SU-DHL-6 (cell line): ENCODE measurements around the gene UBLCP1.
"Not testable (repeated sequence)": the region's sequence is repeated elsewhere in the genome, so short reads cannot be mapped to it uniquely, and the experiment has no call there.

Experiments used
- H2AFZ ChIP-seq: fragments of 200-600 bp; sonication (generic); 2 replicates; pipeline ENCODE4 v1.6.1; 2014; ENCODE audit warnings: low read depth, mild to moderate bottlenecking, moderate library complexity, mixed read lengths, antibody characterized with exemption, low read length; ENCODE audit not compliant: severe bottlenecking
- H3F3A ChIP-seq: fragments of 200-600 bp; shearing (Covaris generic); 2 replicates; pipeline ENCODE4 v1.6.0; 2016; ENCODE audit warnings: antibody characterized with exemption, mild to moderate bottlenecking; ENCODE audit not compliant: insufficient read depth
- H3K27ac ChIP-seq: fragments of 200-600 bp; sonication (generic); 2 replicates; pipeline ENCODE4 v1.5.1; 2016; ENCODE audit warnings: low read depth, mild to moderate bottlenecking, low read length, moderate library complexity, mixed read lengths
- H3K27me3 ChIP-seq: fragments of 200-600 bp; sonication (generic), shearing (Covaris generic); 2 replicates; pipeline ENCODE4 v1.6.0; 2014; ENCODE audit warnings: mild to moderate bottlenecking, low read length
- H3K36me3 ChIP-seq: fragments of 200-600 bp; sonication (generic); 2 replicates; pipeline ENCODE4 v1.6.1; 2014; ENCODE audit warnings: mild to moderate bottlenecking, low read length, mixed read lengths
- H3K4me2 ChIP-seq: fragments of 300-600, 200-600 bp; shearing (Covaris generic), sonication (generic); 2 replicates; pipeline ENCODE4 v1.6.0; 2014; ENCODE audit warnings: low read length, low read depth, mild to moderate bottlenecking; ENCODE audit not compliant: poor library complexity, severe bottlenecking
- H3K4me3 ChIP-seq: fragments of 200-600 bp; sonication (generic); 2 replicates; pipeline ENCODE4 v1.5.1; 2014; ENCODE audit warnings: antibody characterized with exemption, low read length, mild to moderate bottlenecking, mixed read lengths; ENCODE audit not compliant: insufficient read depth, poor library complexity, severe bottlenecking
- H3K79me2 ChIP-seq: fragments of 200-600 bp; sonication (generic); 2 replicates; pipeline ENCODE4 v1.6.1; 2014; ENCODE audit warnings: mild to moderate bottlenecking, low read length, moderate library complexity; ENCODE audit not compliant: insufficient read depth
- H3K9ac ChIP-seq: fragments of 200-600 bp; sonication (generic); 2 replicates; pipeline ENCODE4 v1.7.0; 2014; ENCODE audit warnings: mild to moderate bottlenecking, low read length
- H3K9me2 ChIP-seq: fragments of 200-600 bp; sonication (generic); replicated peaks from 2 replicates; pipeline ENCODE4 v1.6.1; 2014; ENCODE audit warnings: low read length; ENCODE audit not compliant: insufficient read depth
- H3K9me3 ChIP-seq: fragments of 200-600 bp; sonication (generic); 2 replicates; pipeline ENCODE4 v1.6.1; 2014; ENCODE audit warnings: low read length, mixed read lengths; ENCODE audit not compliant: insufficient read depth
- H4K20me1 ChIP-seq: fragments of 200-600 bp; sonication (generic); 2 replicates; pipeline ENCODE4 v1.6.1; 2014; ENCODE audit warnings: low read depth, mild to moderate bottlenecking, antibody characterized with exemption, low read length, moderate library complexity, mixed read lengths
- EZH2phosphoT487 ChIP-seq: fragments of 200-600 bp; sonication (generic), shearing (Covaris generic); conservative IDR thresholded peaks from 2 replicates; pipeline ENCODE4 v1.6.1; 2018; ENCODE audit warnings: mild to moderate bottlenecking, antibody characterized with exemption, low read length, moderate library complexity, mixed read lengths
- TF ChIP-seq, protein P1 (sequence below): fragments of 200-600 bp; sonication (generic); IDR thresholded peaks from one replicate; pipeline ENCODE4 v1.5.1; 2017; ENCODE audit warnings: antibody characterized with exemption, mild to moderate bottlenecking, low read length, moderate library complexity; ENCODE audit not compliant: insufficient read depth, poor library complexity, severe bottlenecking

UBLCP1 gene

DNA sequence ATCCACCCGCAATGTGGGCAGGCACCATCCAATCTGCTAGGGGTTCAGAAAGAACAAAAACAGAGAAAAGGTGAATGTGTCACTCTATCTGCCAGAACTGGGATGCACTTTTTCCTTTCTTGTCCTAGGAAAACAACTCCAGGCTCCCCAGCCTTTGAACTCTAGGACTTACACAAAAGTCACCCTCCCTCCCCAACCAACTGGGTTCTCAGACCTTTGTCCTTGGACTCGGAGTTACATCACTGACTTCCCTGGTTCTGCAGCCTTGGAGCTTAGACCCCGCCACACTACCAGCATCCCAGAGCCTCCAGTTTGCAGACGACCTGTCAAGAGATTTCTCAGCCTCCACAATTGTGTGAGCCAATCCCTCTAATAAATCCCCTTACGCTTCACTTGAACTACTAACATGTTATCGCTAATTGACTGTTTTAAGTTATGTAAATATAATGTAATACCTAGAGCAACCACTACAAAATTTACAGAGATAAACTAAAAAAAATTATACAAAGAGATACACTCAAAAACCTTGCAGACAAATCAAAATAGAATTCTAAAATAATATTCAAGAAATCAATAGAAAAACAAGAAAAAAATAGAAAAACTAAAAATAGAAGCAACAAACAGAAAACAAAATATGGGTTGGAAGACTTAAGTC is 5.3 kb upstream of the UBLCP1 start:
- H3K27me3 ChIP-seq, result no peaks in the 10 kb centered on the region
- no peak overlapping the region for H3K4me3 ChIP-seq
- no peaks in the 10 kb centered on the region for H3F3A ChIP-seq
- H3K9me2 ChIP-seq, result no peaks in the 10 kb centered on the region
- no peak overlapping the region for H3K27ac ChIP-seq
- no peak overlapping the region for H2AFZ ChIP-seq
- H3K79me2 ChIP-seq, result no peaks in the 10 kb centered on the region
- H4K20me1 ChIP-seq, result no peaks in the 10 kb centered on the region
- H3K36me3 ChIP-seq, result no peaks in the 10 kb centered on the region
- H3K4me2 ChIP-seq, result no peak overlapping the region
- H3K9me3 ChIP-seq, result no peaks in the 10 kb centered on the region
- H3K9ac ChIP-seq, result no peak overlapping the region
- TF ChIP-seq EZH2phosphoT487, result no peak
- TF ChIP-seq, protein P1, sequence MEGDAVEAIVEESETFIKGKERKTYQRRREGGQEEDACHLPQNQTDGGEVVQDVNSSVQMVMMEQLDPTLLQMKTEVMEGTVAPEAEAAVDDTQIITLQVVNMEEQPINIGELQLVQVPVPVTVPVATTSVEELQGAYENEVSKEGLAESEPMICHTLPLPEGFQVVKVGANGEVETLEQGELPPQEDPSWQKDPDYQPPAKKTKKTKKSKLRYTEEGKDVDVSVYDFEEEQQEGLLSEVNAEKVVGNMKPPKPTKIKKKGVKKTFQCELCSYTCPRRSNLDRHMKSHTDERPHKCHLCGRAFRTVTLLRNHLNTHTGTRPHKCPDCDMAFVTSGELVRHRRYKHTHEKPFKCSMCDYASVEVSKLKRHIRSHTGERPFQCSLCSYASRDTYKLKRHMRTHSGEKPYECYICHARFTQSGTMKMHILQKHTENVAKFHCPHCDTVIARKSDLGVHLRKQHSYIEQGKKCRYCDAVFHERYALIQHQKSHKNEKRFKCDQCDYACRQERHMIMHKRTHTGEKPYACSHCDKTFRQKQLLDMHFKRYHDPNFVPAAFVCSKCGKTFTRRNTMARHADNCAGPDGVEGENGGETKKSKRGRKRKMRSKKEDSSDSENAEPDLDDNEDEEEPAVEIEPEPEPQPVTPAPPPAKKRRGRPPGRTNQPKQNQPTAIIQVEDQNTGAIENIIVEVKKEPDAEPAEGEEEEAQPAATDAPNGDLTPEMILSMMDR, result no peak

DNA sequence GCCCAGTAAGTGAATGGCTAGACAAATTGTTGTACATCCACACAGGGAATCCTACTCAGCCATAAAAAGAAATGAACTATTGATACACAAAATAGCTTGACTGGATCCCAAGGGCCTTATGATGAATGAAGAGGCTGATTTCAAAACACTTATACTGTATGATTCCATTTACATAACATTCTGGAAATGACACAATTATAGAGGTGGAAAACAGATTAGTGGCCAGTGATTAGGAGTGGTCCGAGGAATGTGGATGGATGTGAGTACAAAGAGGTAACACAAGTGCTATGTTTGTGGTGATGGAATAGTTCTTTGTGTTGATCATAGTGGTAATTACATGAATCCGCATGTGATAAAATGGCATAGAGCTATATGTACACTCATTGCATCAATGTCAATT is 4.7 kb upstream of the UBLCP1 start:
- Histone ChIP-seq H3K9me3 (no peaks in the 10 kb centered on the region), H4K20me1 (no peaks in the 10 kb centered on the region), H3F3A (no peaks in the 10 kb centered on the region), H3K9ac (no peak overlapping the region), H3K27ac (no peak overlapping the region), H3K79me2 (peaks cover 1% of the 10 kb centered on the region; the same call in 1 of the 2 replicates), H3K27me3 (no peaks in the 10 kb centered on the region), H3K4me3 (no peak overlapping the region), H2AFZ (no peak overlapping the region), H3K36me3 (no peaks in the 10 kb centered on the region), H3K9me2 (no peaks in the 10 kb centered on the region), H3K4me2 (no peak overlapping the region)
- no peak for TF ChIP-seq EZH2phosphoT487
- TF ChIP-seq, protein P1, result no peak

DNA sequence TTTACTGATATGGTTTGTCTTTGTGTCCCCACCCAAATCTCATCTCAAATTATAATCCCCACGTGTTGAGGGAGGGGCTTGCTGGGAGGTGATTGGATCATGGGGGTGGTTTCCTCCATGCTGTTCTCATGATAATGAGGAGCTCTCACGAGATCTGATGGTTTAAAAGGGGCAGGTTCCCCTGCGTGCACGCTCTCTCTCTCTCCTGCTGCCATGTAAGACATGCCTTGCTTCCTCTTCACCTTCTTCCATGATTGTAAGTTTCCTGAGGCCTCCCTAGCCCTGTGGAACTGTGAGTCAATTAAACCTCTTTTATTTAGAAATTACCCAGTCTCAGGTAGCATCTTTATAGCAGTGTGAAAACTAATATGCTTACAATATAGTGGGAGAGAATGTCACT is 2.9 kb upstream of the UBLCP1 start:
- not testable (repeated sequence) for H3F3A ChIP-seq, H3K27ac ChIP-seq, H3K9me3 ChIP-seq, H3K27me3 ChIP-seq, H2AFZ ChIP-seq, H4K20me1 ChIP-seq, H3K9ac ChIP-seq, H3K4me3 ChIP-seq, H3K4me2 ChIP-seq, H3K36me3 ChIP-seq, H3K9me2 ChIP-seq
- peaks cover 17% of the 10 kb centered on the region for H3K79me2 ChIP-seq

DNA sequence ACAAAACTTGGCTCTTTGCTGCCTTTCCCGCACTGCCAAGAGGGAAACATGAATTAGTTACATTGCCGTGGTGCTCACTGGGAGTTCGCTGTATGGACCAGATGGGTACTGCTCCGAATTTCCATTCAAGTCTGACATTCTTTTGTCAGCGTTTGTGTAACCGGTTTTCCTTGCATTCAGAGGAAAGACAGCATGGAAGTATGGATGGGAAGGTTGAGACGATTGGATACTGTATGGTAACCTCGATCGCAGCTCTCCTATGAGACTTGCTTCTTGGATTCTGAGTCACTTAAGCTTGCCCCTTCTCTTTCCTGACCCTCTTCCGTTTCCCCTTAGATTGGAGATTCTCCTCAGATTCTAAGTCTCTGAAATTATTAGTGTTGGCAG is 625 bp upstream of the UBLCP1 start:
- H3K4me2 ChIP-seq, result peak overlapping the region; percentile 93
- peak overlapping the region; percentile 81 for H3K9ac ChIP-seq
- H3K4me3 ChIP-seq, result peak overlapping the region; percentile 84
- H3F3A ChIP-seq, result 0 out of 2 replicates have a peak, but pooled peaks cover 7% of the 10 kb centered on the region
- no peaks in the 10 kb centered on the region for H4K20me1 ChIP-seq
- H3K9me2 ChIP-seq, result no peaks in the 10 kb centered on the region
- peak overlapping the region; percentile 93 for H2AFZ ChIP-seq
- no peaks in the 10 kb centered on the region; the same call in 1 of the 2 replicates for H3K9me3 ChIP-seq
- no peaks in the 10 kb centered on the region for H3K27me3 ChIP-seq
- H3K79me2 ChIP-seq, result peaks cover 19% of the 10 kb centered on the region
- no peaks in the 10 kb centered on the region for H3K36me3 ChIP-seq
- peak overlapping the region; percentile 79 for H3K27ac ChIP-seq
- TF ChIP-seq EZH2phosphoT487, result no peak
- TF ChIP-seq, protein P1, result no peak
